ENCODE data around the gene SUSD2. TPM values are rescaled to one million over a fixed set of nuclear protein-coding genes. Genes with fewer than 3 reads are reported as not detected.
"Not testable (repeated sequence)": the region's sequence is repeated elsewhere in the genome, so short reads cannot be mapped to it uniquely, and the experiment has no call there.

SUSD2 gene
- total RNA-seq, 1 experiment from 2014 or later, result 2.5 TPM

DNA sequence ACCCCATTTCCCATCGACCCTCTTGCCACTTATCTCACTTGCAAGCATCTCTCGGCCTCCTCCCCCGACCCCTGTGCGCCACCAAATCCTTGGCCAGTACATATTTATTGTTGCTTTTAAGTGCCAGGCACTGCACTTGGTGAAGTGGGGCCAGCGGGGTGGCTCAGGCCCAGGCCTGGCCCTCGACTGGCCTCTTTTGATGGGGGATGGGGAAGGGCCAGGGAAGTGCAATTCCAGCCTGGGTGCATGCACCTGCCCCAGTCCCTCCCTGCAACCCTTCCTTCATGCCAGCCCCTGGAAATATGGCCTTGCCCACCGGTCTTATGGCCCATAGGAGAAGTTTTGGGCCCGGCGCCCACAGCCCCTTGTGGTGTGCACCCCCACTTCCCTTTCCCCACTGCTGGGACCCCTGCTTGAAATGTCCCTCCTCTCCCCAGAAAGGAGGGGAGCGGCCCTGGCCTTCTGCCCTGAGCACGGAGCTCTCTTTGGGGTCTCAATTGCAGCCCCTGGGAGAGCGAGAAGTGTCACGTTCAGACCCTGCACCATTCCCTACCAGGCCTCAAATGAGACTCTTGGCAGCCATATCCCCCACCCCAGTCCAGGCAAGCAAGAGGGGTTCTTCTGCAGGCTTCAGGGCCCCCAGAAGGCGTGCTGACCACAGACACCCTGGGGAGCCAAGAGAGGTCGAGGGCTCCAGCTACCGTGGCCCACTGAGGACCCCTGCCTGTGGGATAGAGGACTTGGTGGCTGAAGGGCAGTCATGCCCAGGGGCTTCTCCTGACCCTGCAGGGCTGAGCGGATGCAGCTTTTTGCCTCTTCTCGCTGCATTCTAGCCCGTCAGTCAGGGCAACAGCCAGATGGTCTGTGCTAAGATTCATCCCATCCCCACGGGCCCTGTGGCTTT, 961 bp downstream of the SUSD2 start:
- H3K9me3 Mint-ChIP-seq (ENCODE audit: low read depth, unreplicated experiment), result no peaks in the 10 kb centered on the region
- TF ChIP-seq, protein P1, sequence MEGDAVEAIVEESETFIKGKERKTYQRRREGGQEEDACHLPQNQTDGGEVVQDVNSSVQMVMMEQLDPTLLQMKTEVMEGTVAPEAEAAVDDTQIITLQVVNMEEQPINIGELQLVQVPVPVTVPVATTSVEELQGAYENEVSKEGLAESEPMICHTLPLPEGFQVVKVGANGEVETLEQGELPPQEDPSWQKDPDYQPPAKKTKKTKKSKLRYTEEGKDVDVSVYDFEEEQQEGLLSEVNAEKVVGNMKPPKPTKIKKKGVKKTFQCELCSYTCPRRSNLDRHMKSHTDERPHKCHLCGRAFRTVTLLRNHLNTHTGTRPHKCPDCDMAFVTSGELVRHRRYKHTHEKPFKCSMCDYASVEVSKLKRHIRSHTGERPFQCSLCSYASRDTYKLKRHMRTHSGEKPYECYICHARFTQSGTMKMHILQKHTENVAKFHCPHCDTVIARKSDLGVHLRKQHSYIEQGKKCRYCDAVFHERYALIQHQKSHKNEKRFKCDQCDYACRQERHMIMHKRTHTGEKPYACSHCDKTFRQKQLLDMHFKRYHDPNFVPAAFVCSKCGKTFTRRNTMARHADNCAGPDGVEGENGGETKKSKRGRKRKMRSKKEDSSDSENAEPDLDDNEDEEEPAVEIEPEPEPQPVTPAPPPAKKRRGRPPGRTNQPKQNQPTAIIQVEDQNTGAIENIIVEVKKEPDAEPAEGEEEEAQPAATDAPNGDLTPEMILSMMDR (IDR thresholded peaks at IDR 0.05; ENCODE audit: unreplicated experiment), result peak; percentile 45
- no peaks in the 10 kb centered on the region for H3K36me3 Mint-ChIP-seq (ENCODE audit: insufficient read depth, unreplicated experiment)
- no peak overlapping the region for H3K4me3 Mint-ChIP-seq (ENCODE audit: low read depth, unreplicated experiment)
- no peaks in the 10 kb centered on the region for H3K27me3 Mint-ChIP-seq (ENCODE audit: unreplicated experiment)
- no TSS peak for BruUV-seq (replicated peaks)
- no peak overlapping the region for H3K27ac Mint-ChIP-seq (ENCODE audit: unreplicated experiment)
- CTCF ChIA-PET, result no interaction called here
- DNase-seq, result no peak
- intact Hi-C loops (cut with micrococcal nuclease; ENCODE audit: unreplicated experiment), result loop anchor here (10.0 kb wide), 1 partner anchor 197 kb away; the partner anchor contains the start of gene GSTT2
- no peaks in the 10 kb centered on the region for H3K4me1 Mint-ChIP-seq (ENCODE audit: low read depth, unreplicated experiment)

DNA sequence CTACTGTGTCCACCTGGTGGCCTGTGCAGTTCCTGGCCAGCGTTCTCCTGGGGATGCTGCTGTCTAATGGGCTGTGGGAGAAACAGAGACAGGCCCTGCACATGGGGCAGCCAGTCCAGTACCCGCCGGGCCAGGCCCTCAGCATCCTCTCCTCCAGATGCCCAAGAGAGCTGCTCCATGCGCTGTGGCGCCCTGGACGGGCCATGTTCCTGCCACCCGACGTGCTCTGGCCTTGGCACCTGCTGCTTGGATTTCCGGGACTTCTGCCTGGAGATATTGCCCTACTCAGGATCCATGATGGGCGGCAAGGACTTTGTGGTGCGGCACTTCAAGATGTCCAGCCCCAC, 1.6 kb downstream of the SUSD2 start:
- not testable (repeated sequence) for H3K27me3 Mint-ChIP-seq (ENCODE audit: unreplicated experiment); H3K4me3 Mint-ChIP-seq (ENCODE audit: low read depth, unreplicated experiment); H3K36me3 Mint-ChIP-seq (ENCODE audit: insufficient read depth, unreplicated experiment); BruUV-seq (replicated peaks); H3K27ac Mint-ChIP-seq (ENCODE audit: unreplicated experiment); DNase-seq; H3K9me3 Mint-ChIP-seq (ENCODE audit: low read depth, unreplicated experiment); H3K4me1 Mint-ChIP-seq (ENCODE audit: low read depth, unreplicated experiment)
- intact Hi-C loops (cut with micrococcal nuclease; ENCODE audit: unreplicated experiment), result loop anchor here (10.0 kb wide), 1 partner anchor 198 kb away; the partner anchor contains the start of gene GSTT2
- CTCF ChIA-PET, result interaction anchor here (0.6 kb wide), 1 partner anchor 758 kb away, joined by 3 read pairs; no protein-coding TSS in a partner anchor

- Mint-ChIP-seq H3K4me3 (ENCODE audit: low read depth, unreplicated experiment) (no peak overlapping the region), H3K9me3 (ENCODE audit: low read depth, unreplicated experiment) (no peaks in the 10 kb centered on the region), H3K4me1 (ENCODE audit: low read depth, unreplicated experiment) (peaks cover under 1% of the 10 kb centered on the region), H3K27me3 (ENCODE audit: unreplicated experiment) (no peaks in the 10 kb centered on the region), H3K36me3 (ENCODE audit: insufficient read depth, unreplicated experiment) (no peaks in the 10 kb centered on the region), H3K27ac (ENCODE audit: unreplicated experiment) (no peak overlapping the region)
- TF ChIP-seq, protein P1 (IDR thresholded peaks at IDR 0.05; ENCODE audit: unreplicated experiment), result no peak
- DNase-seq, result peak; percentile 76
- CTCF ChIA-PET, result interaction anchor here (0.6 to 1.1 kb wide), 3 partner anchors 8 to 757 kb away, joined by 3 to 6 read pairs (median 5); no protein-coding TSS in a partner anchor
- intact Hi-C loops (cut with micrococcal nuclease; ENCODE audit: unreplicated experiment), result loop anchor here (10.0 kb wide), 1 partner anchor 199 kb away; the partner anchor contains the start of gene GSTT2
- BruUV-seq (replicated peaks), result no TSS peak
Observed at GRCh38 chr22:24183321-24184031, 2.2 kb downstream of the SUSD2 start.

- no peaks in the 10 kb centered on the region for H3K9me3 Mint-ChIP-seq (ENCODE audit: low read depth, unreplicated experiment)
- no peak overlapping the region for H3K27ac Mint-ChIP-seq (ENCODE audit: unreplicated experiment)
- intact Hi-C loops (cut with micrococcal nuclease; ENCODE audit: unreplicated experiment), result loop anchor here (10.0 kb wide), 1 partner anchor 199 kb away; the partner anchor contains the start of gene GSTT2
- BruUV-seq (replicated peaks), result no TSS peak
- no peak overlapping the region for H3K4me3 Mint-ChIP-seq (ENCODE audit: low read depth, unreplicated experiment)
- H3K4me1 Mint-ChIP-seq (ENCODE audit: low read depth, unreplicated experiment), result peaks cover 8% of the 10 kb centered on the region
- CTCF ChIA-PET, result interaction anchor here (0.7 to 1.1 kb wide), 2 partner anchors 9 to 28 kb away, joined by 5 to 6 read pairs; no protein-coding TSS in a partner anchor
- peaks cover 2% of the 10 kb centered on the region for H3K36me3 Mint-ChIP-seq (ENCODE audit: insufficient read depth, unreplicated experiment)
- DNase-seq, result no peak
- TF ChIP-seq, protein P1 (IDR thresholded peaks at IDR 0.05; ENCODE audit: unreplicated experiment), result no peak
- no peaks in the 10 kb centered on the region for H3K27me3 Mint-ChIP-seq (ENCODE audit: unreplicated experiment)
Observed at GRCh38 chr22:24184057-24184798, 2.9 kb downstream of the SUSD2 start.

Data from Calu3 (cell line).